ENCODE data around the gene APLP1.

GRCh38 chr19:35844482-35845214 lies 23.7 kb upstream of the APLP1 start:
- TF ChIP-seq EZH2 (optimal IDR thresholded peaks at IDR 0.05; ENCODE audit: low read depth, low read length) (no peak), CTCF (IDR thresholded peaks at IDR 0.05; ENCODE audit: low read length) (no peak)
